K562 (cell line): ENCODE data around the gene ZC3H12C. TPM values are rescaled to one million over a fixed set of nuclear protein-coding genes. Genes with fewer than 3 reads are reported as not detected.

ENCODE experiments used
- ELF4 ChIP-seq: fragments of 450-650 bp; formaldehyde crosslinking; IDR thresholded peaks from 2 replicates; pipeline ENCODE4 v1.4.0; 2022; ENCODE audit warnings: missing genetic modification characterization
- SPI1 ChIP-seq: IDR thresholded peaks from 2 replicates; pipeline ENCODE4 v1.6.1; 2011; ENCODE audit warnings: low read depth, low read length, control low read depth, borderline replicate concordance
- ZBTB40 ChIP-seq, 2 experiments: fragments of 450-650 bp in 1 of 2; sonication (generic) in 1 of 2; formaldehyde crosslinking in 1 of 2; IDR thresholded peaks; 2 replicates each; pipeline versions ENCODE4 v1.7.1 to v1.9.0; 2016 to 2022; ENCODE audit warnings: inconsistent platforms in 1 of 2, mild to moderate bottlenecking in 1 of 2, missing genetic modification reagents in 1 of 2
- polyA plus RNA-seq, 8 experiments: library from polyadenylated mRNA; depleted of rRNA in 4 of 8; stranded (reverse) in 5 of 8; unstranded in 3 of 8; fragments of >200 nt; fragmentation: Nextera tagmentation in 2 of 8; fragmentation: Illumina TruSeq in 1 of 8; extraction: Ambion mirVana in 2 of 8; extraction: Trizol in 1 of 8; gene quantifications; 2 replicates each; pipeline versions ENCODE4 v1.2.1 to v1.2.3, GENCODE V29; 2011 to 2014; ENCODE audit warnings: inconsistent platforms in 1 of 8, missing spikeins in 1 of 8
- total RNA-seq, 7 experiments: library from RNA; depleted of rRNA in 6 of 7; stranded (reverse); fragments of >200 nt in 6 of 7; fragmentation: Illumina TruSeq in 2 of 7; extraction: Trizol in 2 of 7; gene quantifications; 2 replicates each; pipeline versions ENCODE4 v1.2.1 to v1.2.3, GENCODE V29; 2011 to 2021; ENCODE audit warnings: low replicate concordance in 1 of 7

Gene ZC3H12C
- total and polyA plus RNA-seq, 9 of the 15 experiments (the other 6 are each of a cell fraction or from before 2014, with no cell fraction given): 0.56 to 5.9 (median 3.3) TPM

GRCh38 chr11:110169738-110170137 lies 76.5 kb downstream of the ZC3H12C start (continued):
- TF ChIP-seq ZBTB40 (IDR thresholded peaks at IDR 0.05) (peak; percentile 96), ZBTB40 (CRISPR knock-in tag; IDR thresholded peaks at IDR 0.05) (peak; percentile 95), ELF4 (CRISPR knock-in tag) (no peak), SPI1 (peak; percentile 35; the same call in 1 of the 2 replicates)
